ENCODE results near the gene C2CD4D.

GRCh38 chr1:151799179-151800022 is 40.2 kb downstream of the C2CD4D start:
- no peak for TF ChIP-seq CTCF (conservative IDR thresholded peaks at IDR 0.05; ENCODE audit: low read depth, low read length)
- TF ChIP-seq EZH2 (IDR thresholded peaks at IDR 0.05; ENCODE audit: low read length, unreplicated experiment) = no peak
